LNCaP clone FGC (cell line): ENCODE data around the gene KIRREL3.

Experiments
- DNase-seq: peaks from one replicate; pipeline ENCODE4 v3.0.0-alpha.2; 2011; ENCODE audit warnings: low read depth
- H3K4me3 ChIP-seq: 2 replicates; pipeline ENCODE4 v1.5.1; 2011; ENCODE audit warnings: mild to moderate bottlenecking, low read depth, low read length, control low read depth
- CTCF ChIP-seq: IDR thresholded peaks from 2 replicates; pipeline ENCODE4 v1.5.1; 2012; ENCODE audit warnings: mild to moderate bottlenecking; ENCODE audit not compliant: control insufficient read depth, insufficient read depth; ENCODE audit errors: extremely low read depth

The KIRREL3 gene

DNA sequence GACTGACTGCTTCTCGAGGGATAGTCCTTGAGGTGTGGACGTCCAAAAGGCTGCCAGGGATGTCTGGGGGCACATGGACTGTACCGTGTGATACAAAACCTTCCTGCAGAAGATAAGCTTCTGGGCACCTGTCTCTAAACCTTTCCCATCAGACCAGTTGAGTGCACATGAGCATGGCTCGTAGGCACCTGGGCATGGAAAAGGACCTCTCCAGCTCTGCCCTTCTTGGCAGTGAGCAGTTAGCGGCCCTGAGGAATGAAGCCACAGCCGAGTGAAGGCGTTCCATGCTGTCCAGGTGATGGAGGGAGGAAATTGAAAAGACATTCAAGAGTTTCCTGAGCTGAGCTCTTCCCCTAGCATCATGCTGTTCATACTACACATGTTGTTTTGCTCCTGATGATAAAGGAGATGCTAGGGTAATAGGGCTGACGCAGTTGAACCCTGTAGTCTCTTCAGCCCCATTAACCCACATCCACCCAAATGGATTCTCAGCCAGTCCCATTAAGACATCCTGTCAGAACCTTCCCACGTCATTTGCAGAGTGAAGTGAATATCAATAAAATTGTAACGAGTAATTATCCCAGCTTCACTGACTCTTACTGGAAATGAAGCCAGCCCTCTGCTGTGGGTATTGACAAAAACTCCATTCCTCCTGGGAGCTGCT, 138.6 kb downstream of the KIRREL3 start:
- H3K4me3 ChIP-seq, result no peak overlapping the region
- no peak for DNase-seq
- TF ChIP-seq CTCF, result no peak

- H3K4me3 ChIP-seq, result no peak overlapping the region
- TF ChIP-seq CTCF, result no peak
- no peak for DNase-seq
Measured at GRCh38 chr11:126857860-126858808, 142.4 kb downstream of the KIRREL3 start.

DNA sequence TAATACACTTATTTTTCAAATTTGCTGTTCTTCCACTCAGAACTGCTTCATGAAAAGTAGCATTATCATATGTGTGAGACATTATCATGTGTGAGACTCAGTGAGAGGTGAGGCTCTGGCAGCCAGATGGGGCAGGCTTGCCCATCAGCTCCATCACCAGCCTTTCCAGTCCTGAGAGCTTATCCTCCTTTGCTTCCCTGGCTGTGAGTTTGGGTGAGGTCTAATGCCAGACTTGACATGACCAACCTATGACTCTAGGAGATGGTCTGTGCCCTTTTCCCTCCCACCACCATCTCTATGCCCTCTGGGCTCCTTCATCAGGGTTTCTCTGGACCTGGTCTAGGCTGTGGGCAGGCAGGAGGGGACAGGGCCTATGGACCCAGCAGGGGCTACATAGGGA, 145.0 kb downstream of the KIRREL3 start:
- DNase-seq, result no peak
- no peak for TF ChIP-seq CTCF
- no peak overlapping the region for H3K4me3 ChIP-seq

DNA sequence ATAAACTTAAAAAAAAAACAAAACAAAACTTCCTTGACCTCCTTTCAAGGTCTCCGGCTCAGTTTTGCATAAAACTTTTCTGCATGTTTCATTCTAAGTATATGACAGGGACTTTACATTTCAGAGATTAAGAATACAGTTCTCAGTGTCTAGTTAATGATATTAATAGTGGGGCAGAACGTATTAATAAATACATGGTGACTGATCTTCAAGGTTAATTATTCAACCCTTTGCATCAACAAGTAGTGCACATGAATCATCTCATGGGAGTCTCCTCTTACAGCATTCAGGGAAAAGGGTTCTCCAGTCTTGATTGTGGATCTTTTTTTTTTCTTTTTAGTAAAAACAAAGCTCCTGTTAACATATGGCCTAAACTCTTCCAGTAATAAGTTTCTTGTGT, 146.8 kb downstream of the KIRREL3 start:
- H3K4me3 ChIP-seq, result no peak overlapping the region
- DNase-seq, result no peak
- no peak for TF ChIP-seq CTCF

DNA sequence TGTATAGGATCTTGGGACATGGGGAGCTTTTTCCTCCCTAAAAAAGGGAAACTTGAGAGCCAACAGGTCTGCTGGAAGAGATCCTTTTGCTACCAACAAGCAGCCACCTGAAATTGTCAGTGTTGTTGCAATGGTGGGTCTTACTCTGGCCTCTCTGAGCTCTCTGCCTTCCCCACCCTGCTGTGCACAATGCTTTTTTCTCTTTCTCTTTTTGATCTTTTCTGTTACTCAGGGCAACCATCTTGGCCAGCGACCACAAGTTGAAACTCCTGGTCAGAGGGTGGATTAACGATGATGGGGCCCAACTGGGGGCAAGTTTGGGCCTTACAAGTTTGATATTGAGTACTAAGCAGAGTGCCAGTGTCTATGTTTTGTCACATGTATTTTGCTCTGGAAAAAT, 155.8 kb downstream of the KIRREL3 start:
- no peak for DNase-seq
- no peak for TF ChIP-seq CTCF
- H3K4me3 ChIP-seq, result no peak overlapping the region

DNA sequence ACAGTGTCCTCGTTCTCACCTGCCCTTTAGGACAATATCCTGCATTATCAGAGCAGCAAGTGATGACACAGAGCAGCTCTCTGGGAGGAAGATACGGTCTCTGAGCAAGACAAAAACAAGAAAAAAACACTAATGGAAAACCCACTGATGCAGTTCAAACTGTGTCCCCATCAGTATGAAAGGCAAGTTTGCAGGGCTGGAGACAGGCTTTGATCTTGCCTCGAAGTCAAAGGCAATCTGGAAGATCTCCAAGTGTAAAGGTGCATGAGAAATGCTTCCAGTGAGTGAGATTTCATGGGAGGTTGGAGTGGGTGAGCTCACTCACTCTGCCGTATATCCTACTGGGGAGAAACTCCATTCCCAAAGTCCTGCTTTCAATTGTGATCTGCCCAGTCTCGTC, 157.5 kb downstream of the KIRREL3 start:
- no peak for DNase-seq
- TF ChIP-seq CTCF, result no peak
- H3K4me3 ChIP-seq, result no peak overlapping the region

GRCh38 chr11:126841999-126842398, 158.6 kb downstream of the KIRREL3 start:
- no peak for TF ChIP-seq CTCF
- H3K4me3 ChIP-seq, result no peak overlapping the region
- DNase-seq, result no peak
